Common myeloid progenitor, CD34-positive (primary cell): ENCODE results near the gene RNF183.

Experiments used
- CTCF ChIA-PET: fragments of 350-600 bp; sonication (Branson Sonifier 250); formaldehyde crosslinking; loops from one replicate; lab custom pipeline; 2021; ENCODE audit warnings: antibody characterized with exemption; lab: Charles Lee
- POLR2A ChIA-PET: fragments of 350-600 bp; sonication (Branson Sonifier 250); formaldehyde crosslinking; loops from one replicate; lab custom pipeline; 2021; ENCODE audit warnings: antibody characterized with exemption; lab: Charles Lee
- DNase-seq, 3 donors: peaks; one replicate each; pipeline versions ENCODE4 v3.0.0 to v3.0.0-alpha.2; 2013
- H3K27ac ChIP-seq, 2 experiments: 1 replicate in 1 of 2; 2 replicates in 1 of 2; pipeline ENCODE4 v1.7.0; 2013; ENCODE audit warnings: inconsistent platforms in 2 of 2, low read length in 2 of 2, mild to moderate bottlenecking in 2 of 2, low read depth in 1 of 2, moderate library complexity in 1 of 2; ENCODE audit not compliant: severe bottlenecking in 2 of 2, insufficient read depth in 1 of 2, poor library complexity in 1 of 2
- H3K27me3 ChIP-seq, 5 experiments: replicated peaks in 2 of 5; 1 replicate in 3 of 5; 2 replicates in 2 of 5; pipeline versions ENCODE4 v1.6.1 to v1.7.0; 2013; ENCODE audit warnings: low read length in 4 of 5, mild to moderate bottlenecking in 2 of 5, moderate library complexity in 2 of 5, inconsistent platforms in 1 of 5; ENCODE audit not compliant: insufficient read depth in 5 of 5, control insufficient read depth in 4 of 5
- H3K36me3 ChIP-seq, 4 experiments: 1 replicate in 2 of 4; 2 replicates in 2 of 4; pipeline versions ENCODE4 v1.6.1 to v1.7.0; 2013; ENCODE audit warnings: low read length in 3 of 4, control low read depth in 1 of 4, mild to moderate bottlenecking in 1 of 4; ENCODE audit not compliant: control insufficient read depth in 4 of 4, insufficient read depth in 4 of 4
- H3K4me1 ChIP-seq, 4 experiments: 1 replicate in 3 of 4; 2 replicates in 1 of 4; pipeline versions ENCODE4 v1.6.1 to v1.7.1; 2013; ENCODE audit warnings: low read length in 3 of 4, mild to moderate bottlenecking in 3 of 4, control low read depth in 1 of 4, inconsistent platforms in 1 of 4, moderate library complexity in 1 of 4; ENCODE audit not compliant: control insufficient read depth in 4 of 4, insufficient read depth in 4 of 4; ENCODE audit errors: control extremely low read depth in 1 of 4
- H3K4me3 ChIP-seq, 7 experiments: 1 replicate in 4 of 7; 2 replicates in 3 of 7; pipeline versions ENCODE4 v1.5.1 to v1.7.0; 2013; ENCODE audit warnings: mild to moderate bottlenecking in 7 of 7, low read length in 6 of 7, moderate library complexity in 6 of 7, inconsistent platforms in 2 of 7, low read depth in 2 of 7, control low read depth in 1 of 7; ENCODE audit not compliant: insufficient read depth in 4 of 7, control insufficient read depth in 1 of 7; ENCODE audit errors: extremely low read depth in 1 of 7
- H3K9me3 ChIP-seq, 5 experiments: 1 replicate in 4 of 5; 2 replicates in 1 of 5; pipeline versions ENCODE4 v1.6.1 to v1.7.1; 2013; ENCODE audit warnings: low read length in 4 of 5, mild to moderate bottlenecking in 2 of 5, inconsistent platforms in 1 of 5, low read depth in 1 of 5, moderate library complexity in 1 of 5; ENCODE audit not compliant: control insufficient read depth in 4 of 5, insufficient read depth in 2 of 5; ENCODE audit errors: control extremely low read depth in 1 of 5
- WGBS: methylation state at CpG from one replicate; pipeline ENCODE4 v1.1.5; 2013; ENCODE audit not compliant: insufficient coverage; 5-methylcytosine and 5-hydroxymethylcytosine counted together

Gene RNF183

DNA sequence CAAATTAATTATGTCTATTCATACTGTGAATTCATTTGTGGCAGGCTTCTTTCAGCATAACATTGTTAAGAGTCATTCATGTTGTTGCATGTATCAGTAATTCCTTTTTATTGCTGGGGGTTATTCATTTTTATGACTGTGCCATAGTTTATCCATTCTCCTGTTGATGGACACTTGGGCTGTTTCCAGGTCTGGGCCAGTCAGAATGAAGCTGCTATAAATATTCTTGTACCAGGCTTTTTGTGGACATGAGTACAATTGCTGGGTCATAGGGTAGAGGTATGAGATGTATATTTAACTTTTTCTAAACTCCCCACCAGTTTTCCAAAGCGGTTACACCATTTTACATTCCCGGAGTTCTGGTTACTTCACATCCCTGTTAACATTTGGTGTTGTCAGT is 14.1 kb downstream of the RNF183 start:
- Histone ChIP-seq H3K4me1 (peaks cover 0 to 2% (median under 1%) of the 10 kb centered on the region in 4 experiments), H3K27ac (peak overlapping the region in 1 of 2 experiments; percentile 37), H3K36me3 (peaks cover 34 to 93% (median 69%) of the 10 kb centered on the region in 4 experiments), H3K27me3 (no peaks in the 10 kb centered on the region), H3K9me3 (no peaks in the 10 kb centered on the region), H3K4me3 (no peak overlapping the region)
- ChIA-PET POLR2A (no interaction called here), CTCF (no interaction called here)
- DNase-seq: no peak
- WGBS: 94% methylated on average over 2 of the region's 2 CpGs

DNA sequence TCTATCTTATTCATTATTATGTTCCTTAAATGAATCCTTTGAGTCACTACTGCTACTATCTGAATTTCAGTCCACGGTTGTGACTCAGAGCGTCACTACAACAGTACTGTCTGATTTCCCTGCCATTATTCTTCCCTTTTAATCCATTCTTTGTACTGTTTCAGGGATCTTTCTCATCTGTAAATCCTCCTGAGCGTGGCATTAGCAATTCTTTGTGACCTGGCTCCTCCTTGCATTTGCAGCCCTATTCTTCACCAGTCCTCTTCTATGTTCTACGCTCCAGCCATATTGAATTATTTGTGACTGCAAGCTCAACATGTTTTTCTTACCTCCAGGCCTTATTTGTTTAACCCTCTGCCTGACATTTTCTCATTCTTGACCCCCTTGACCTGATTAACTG is 21.8 kb downstream of the RNF183 start:
- WGBS: 100% methylated on average over 4 of the region's 4 CpGs
- ChIA-PET POLR2A (interaction anchor here (0.6 kb wide), 1 partner anchor 1033 kb away, joined by 3 read pairs; no protein-coding TSS in a partner anchor), CTCF (interaction anchor here (1.0 kb wide), 1 partner anchor 20 kb away, joined by 3 read pairs; no protein-coding TSS in a partner anchor)
- no peak for DNase-seq
- Histone ChIP-seq H3K4me3 (no peak overlapping the region), H3K36me3 (peaks cover 21 to 80% (median 61%) of the 10 kb centered on the region in 4 experiments), H3K9me3 (no peaks in the 10 kb centered on the region), H3K27ac (no peak overlapping the region), H3K4me1 (peaks cover 0 to 8% (median 5%) of the 10 kb centered on the region in 4 experiments), H3K27me3 (no peaks in the 10 kb centered on the region)

DNA sequence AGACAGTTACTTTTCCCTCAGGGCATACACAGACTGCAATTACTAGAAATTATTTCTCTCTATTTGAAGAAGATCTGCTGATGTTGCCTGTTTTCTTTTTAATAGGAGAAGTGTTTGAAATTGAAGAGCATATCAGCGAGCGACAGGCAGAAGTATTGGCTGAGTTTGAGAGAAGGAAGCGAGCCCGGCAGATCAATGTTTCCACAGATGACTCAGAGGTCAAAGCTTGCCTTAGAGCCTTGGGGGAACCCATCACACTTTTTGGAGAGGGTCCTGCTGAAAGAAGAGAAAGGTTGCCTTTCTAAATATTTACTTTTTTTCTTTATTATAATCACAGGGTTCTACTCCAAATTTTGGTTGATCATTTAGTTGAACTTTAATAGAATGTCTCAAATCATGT is 24.3 kb downstream of the RNF183 start:
- WGBS: 100% methylated on average over 4 of the region's 4 CpGs
- no peak for DNase-seq
- Histone ChIP-seq H3K36me3 (peaks cover 18 to 58% (median 45%) of the 10 kb centered on the region in 4 experiments), H3K27ac (no peak overlapping the region), H3K9me3 (no peaks in the 10 kb centered on the region), H3K4me3 (no peak overlapping the region), H3K27me3 (no peaks in the 10 kb centered on the region), H3K4me1 (peaks cover 10 to 27% (median 15%) of the 10 kb centered on the region in 4 experiments)
- ChIA-PET CTCF (no interaction called here), POLR2A (interaction anchor here (1.7 kb wide), 1 partner anchor 12 kb away, joined by 4 read pairs; no protein-coding TSS in a partner anchor)

DNA sequence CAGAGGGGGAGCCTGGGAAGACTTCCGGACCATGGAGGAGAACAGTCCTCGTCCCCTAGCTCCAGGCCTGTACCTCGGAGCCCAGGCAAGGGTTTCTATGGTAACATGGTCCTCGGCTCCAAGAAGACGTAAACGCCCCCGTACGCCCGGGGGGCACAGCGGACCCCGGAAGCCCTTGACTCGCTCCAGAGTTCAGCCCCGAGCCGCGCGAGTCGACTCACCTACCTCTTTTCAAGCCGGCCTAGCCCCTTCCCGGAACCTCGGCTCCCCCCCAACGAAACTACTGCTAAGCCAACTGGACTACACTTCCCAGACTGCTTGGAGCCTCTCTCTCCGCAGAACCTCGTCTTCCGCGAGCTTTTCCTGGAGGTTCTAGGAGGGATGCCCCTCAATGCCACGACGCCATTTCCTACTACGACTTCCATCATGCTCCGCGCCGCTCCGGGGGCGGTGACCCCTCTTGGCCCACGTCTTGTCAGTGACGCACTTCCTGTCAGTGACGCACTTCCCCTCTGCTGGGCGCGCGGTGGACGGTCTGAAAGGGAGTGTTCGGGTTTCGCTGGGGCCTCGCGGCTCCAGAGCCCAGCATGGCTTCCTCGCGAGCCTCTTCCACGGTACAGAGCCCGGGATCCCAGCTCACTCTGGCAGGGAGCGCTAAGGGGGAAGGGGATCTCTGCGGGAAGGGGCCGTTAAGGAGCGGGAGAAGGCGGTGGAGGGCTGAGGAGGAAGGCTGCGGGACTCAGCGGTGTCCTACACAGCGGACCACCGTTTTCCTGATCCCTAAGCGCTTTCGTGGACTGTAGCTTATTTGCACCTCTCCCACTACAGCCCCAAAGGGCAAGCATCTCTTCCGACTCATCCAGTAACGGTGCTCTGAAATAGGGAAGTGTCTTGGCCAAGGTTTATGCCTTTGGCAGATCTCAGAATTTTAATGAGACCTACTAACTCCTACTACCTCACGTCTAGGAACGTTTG is 27.7 kb downstream of the RNF183 start, which contains the start of the genes CDC26 and PRPF4:
CDC26 (minus strand) TSS at position 416 of the 975 bp plus-strand sequence. CDS start 3,065 bp downstream, outside the sequence.
PRPF4 (plus strand) TSS at position 502 of the 975 bp plus-strand sequence; CDS start at position 588, 86 bp downstream.
- Histone ChIP-seq H3K27me3 (no peaks in the 10 kb centered on the region), H3K27ac (peak within 1 kb of the TSS; percentile 98 to 99), H3K36me3 (peaks cover 15 to 53% (median 38%) of the 10 kb centered on the region in 4 experiments), H3K4me3 (peak within 1 kb of the TSS; percentile 69 to 99 (median 82)), H3K4me1 (peaks cover 10 to 27% (median 15%) of the 10 kb centered on the region in 4 experiments), H3K9me3 (no peaks in the 10 kb centered on the region)
- WGBS: under 1% methylated on average over 52 of the region's 63 CpGs
- peak; percentile 99 for DNase-seq
- CTCF ChIA-PET: interaction anchor here (0.7 to 4.8 kb wide), 31 partner anchors 11 to 385 kb away, joined by 3 to 33 read pairs (median 4); partner anchors contain the start of genes ALAD, BSPRY, FKBP15 and WDR31
- POLR2A ChIA-PET: interaction anchor here (0.7 to 2.1 kb wide), 3 partner anchors 65 to 314 kb away, joined by 3 to 10 read pairs (median 3); partner anchors contain the start of gene WDR31

DNA sequence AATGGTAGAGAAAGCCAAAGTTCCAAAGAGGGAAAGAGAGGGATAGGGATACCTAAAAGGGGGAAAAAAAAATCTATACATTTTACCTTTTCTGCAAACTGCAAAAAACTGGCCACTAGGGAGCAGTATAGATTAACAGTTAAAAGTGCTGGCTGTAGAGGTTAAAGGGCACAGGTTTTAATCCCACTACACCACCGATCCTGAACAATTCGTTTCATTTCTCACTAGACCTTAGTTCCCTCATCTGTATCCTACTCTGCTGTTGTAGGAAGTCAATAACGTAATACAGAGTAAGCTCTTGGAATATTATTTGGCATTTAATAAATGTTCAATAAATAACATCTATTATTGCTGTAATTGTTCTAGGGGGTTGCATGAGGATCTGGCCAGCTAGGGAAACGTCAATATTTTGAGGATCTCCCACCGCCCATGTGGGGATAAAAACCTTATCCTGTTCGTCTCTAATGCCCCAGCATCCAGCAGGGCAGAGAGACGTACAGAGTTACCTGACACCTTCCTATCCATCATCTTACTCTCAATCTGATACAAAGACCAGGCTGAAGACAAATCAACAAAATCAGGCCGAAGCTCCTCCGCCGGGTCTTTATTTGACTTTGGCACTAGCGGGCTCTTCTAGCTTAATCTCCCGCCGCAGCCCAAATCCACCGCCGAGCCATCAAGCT is 28.6 kb downstream of the RNF183 start:
- H3K36me3 ChIP-seq: peaks cover 8 to 53% (median 37%) of the 10 kb centered on the region in 4 experiments
- H3K9me3 ChIP-seq: no peaks in the 10 kb centered on the region
- ChIA-PET CTCF (interaction anchor here (0.7 to 4.8 kb wide), 33 partner anchors 10 to 386 kb away, joined by 3 to 33 read pairs (median 4); partner anchors contain the start of genes ALAD, BSPRY, FKBP15 and WDR31), POLR2A (interaction anchor here (0.7 to 2.1 kb wide), 3 partner anchors 65 to 315 kb away, joined by 3 to 10 read pairs (median 3); partner anchors contain the start of gene WDR31)
- no peaks in the 10 kb centered on the region for H3K27me3 ChIP-seq
- peaks cover 10 to 27% (median 15%) of the 10 kb centered on the region in 4 experiments for H3K4me1 ChIP-seq
- peak overlapping the region; percentile 98 to 99 for H3K27ac ChIP-seq
- peak; percentile 70 to 76 (median 76) for DNase-seq
- 6% methylated on average over 11 of the region's 15 CpGs for WGBS
- peak overlapping the region; percentile 69 to 99 (median 82) for H3K4me3 ChIP-seq

DNA sequence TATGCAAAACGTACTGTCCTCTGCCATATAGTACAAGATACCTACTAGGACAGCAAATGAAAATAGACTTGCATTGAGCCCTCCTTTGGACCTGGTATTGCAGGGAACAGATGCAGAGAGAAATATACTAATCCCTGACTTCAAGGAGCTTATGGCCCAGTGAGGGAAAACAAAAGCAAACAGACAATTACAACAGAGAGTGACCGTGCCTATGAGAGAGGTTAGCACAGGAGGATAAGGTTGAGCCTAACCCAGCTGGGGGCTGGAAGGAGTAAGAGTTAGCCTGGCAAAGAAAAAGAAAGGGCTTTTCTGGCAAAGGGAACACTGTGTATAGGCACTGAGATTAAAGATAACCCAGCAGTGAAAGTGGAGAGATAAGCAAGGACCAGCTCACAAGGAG is 33.3 kb downstream of the RNF183 start:
- H3K36me3 ChIP-seq: peaks cover 16 to 60% (median 31%) of the 10 kb centered on the region in 4 experiments
- POLR2A ChIA-PET: no interaction called here
- no peak overlapping the region for H3K4me3 ChIP-seq
- no peaks in the 10 kb centered on the region for H3K9me3 ChIP-seq
- no peaks in the 10 kb centered on the region for H3K27me3 ChIP-seq
- H3K4me1 ChIP-seq: peaks cover 3 to 9% (median 6%) of the 10 kb centered on the region in 4 experiments
- no peak overlapping the region for H3K27ac ChIP-seq
- no peak for DNase-seq
- CTCF ChIA-PET: interaction anchor here (1.1 to 1.4 kb wide), 4 partner anchors 10 to 386 kb away, joined by 3 to 5 read pairs (median 4); no protein-coding TSS in a partner anchor
- WGBS: 100% methylated on average over 1 of the region's 2 CpGs
